HG02678 (cell line): ENCODE measurements around the gene MKNK1.

Experiments
- ATAC-seq: cut with Tn5 transposase; IDR thresholded peaks from one replicate; pipeline ENCODE4 v1.9.1; 2021; ENCODE audit warnings: mild to moderate bottlenecking, moderate library complexity; ENCODE audit not compliant: unreplicated experiment

MKNK1 gene

GRCh38 chr1:46544561-46545240 lies 59.4 kb downstream of the MKNK1 start:
- no peak for ATAC-seq

GRCh38 chr1:46543761-46544560 lies 60.1 kb downstream of the MKNK1 start:
- no peak for ATAC-seq

- ATAC-seq, result no peak
Observed at GRCh38 chr1:46543382-46543760, 60.7 kb downstream of the MKNK1 start.

GRCh38 chr1:46539972-46540371 lies 64.1 kb downstream of the MKNK1 start:
- no peak for ATAC-seq

GRCh38 chr1:46538147-46538546 lies 65.9 kb downstream of the MKNK1 start:
- no peak for ATAC-seq

GRCh38 chr1:46537651-46538050 lies 66.4 kb downstream of the MKNK1 start:
- no peak for ATAC-seq

- ATAC-seq, result no peak
Observed at GRCh38 chr1:46536527-46536926, 67.5 kb downstream of the MKNK1 start.

GRCh38 chr1:46535063-46535462 lies 69.0 kb downstream of the MKNK1 start:
- ATAC-seq, result no peak

- ATAC-seq, result peak; percentile 34
Observed at GRCh38 chr1:46533179-46533864, 70.7 kb downstream of the MKNK1 start.

GRCh38 chr1:46532498-46533178 lies 71.4 kb downstream of the MKNK1 start:
- peak; percentile 53 for ATAC-seq

GRCh38 chr1:46532095-46532494 lies 72.0 kb downstream of the MKNK1 start:
- no peak for ATAC-seq

GRCh38 chr1:46530791-46531409 lies 73.2 kb downstream of the MKNK1 start:
- no peak for ATAC-seq

GRCh38 chr1:46530311-46530710 lies 73.8 kb downstream of the MKNK1 start:
- ATAC-seq, result no peak

GRCh38 chr1:46529031-46529630 lies 74.9 kb downstream of the MKNK1 start:
- no peak for ATAC-seq

- no peak for ATAC-seq
Observed at GRCh38 chr1:46528297-46528955, 75.6 kb downstream of the MKNK1 start.

- peak; percentile 66 for ATAC-seq
Observed at GRCh38 chr1:46527474-46528296, 76.4 kb downstream of the MKNK1 start.

GRCh38 chr1:46526691-46527291 lies 77.3 kb downstream of the MKNK1 start:
- ATAC-seq, result no peak

GRCh38 chr1:46526013-46526690 lies 77.9 kb downstream of the MKNK1 start:
- no peak for ATAC-seq
